Measurements from ENCODE around the gene ING4.

- TF ChIP-seq CTCF (IDR thresholded peaks at IDR 0.05) (no peak), POLR2A (IDR thresholded peaks at IDR 0.05) (no peak), POLR2AphosphoS5 (IDR thresholded peaks at IDR 0.05; ENCODE audit: insufficient read depth in 1 of 2, low read depth in 1 of 2) (no peak)
Observed at GRCh38 chr12:6602526-6602925, 60.4 kb downstream of the ING4 start.
